GM10266 (cell line): ENCODE data around the gene KCNQ5.

Experiments
- DNase-seq: peaks from one replicate; pipeline ENCODE4 v3.0.0; 2012; ENCODE audit errors: extremely low spot score
- CTCF ChIP-seq: IDR thresholded peaks from 2 replicates; pipeline ENCODE4 v1.5.1; 2012; ENCODE audit warnings: mild to moderate bottlenecking, low read depth; ENCODE audit not compliant: control insufficient read depth, insufficient read depth; ENCODE audit errors: missing control alignments

The KCNQ5 gene

DNA sequence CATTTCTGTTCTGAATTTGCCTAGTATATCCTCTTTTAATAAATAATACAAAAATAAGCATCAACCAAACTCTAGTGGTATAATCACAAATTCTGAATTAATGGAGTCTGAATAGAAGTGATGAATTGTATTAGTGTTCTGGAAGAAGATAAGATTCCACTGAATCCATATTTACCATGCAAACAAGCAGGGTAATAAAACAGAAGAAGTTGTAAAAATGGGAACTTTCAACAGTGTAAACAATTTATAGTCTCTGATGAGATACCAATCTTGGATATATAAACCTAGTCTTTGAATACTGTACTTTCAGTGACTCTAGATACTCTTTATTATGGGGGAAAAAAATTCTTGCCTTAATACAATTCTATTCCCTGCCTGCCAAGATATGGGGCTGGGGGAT, 405.8 kb downstream of the KCNQ5 start:
- no peak for DNase-seq
- no peak for TF ChIP-seq CTCF

DNA sequence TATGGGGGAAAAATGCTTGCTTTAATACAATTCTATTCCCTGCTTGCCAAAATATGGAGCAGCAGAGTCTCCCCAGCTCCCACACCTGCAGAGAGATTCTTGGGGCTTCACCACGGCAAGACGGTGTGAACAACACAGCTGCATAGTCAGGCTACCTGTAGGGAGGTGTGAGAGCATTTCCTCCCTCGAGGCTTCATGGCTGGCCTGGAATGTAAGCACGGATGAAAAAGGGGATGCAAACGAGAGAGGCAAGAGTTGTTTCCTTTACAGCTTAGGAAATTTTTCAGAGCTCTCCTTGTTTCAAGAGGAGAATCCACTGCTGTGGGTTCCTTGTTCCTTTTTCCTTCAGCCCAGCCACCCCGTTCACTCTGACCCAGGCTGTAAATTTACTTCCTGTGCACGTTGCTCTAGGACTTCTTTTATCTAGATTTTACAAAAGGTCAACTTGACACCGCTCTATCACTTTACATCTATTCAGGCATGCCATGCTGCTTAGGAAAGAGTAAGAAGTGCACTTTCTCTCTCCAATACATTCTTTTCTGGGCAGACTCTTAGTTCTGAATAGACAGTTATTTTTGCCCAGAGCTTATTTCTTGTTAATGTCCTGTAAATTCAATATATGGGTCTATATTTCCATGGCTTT, 406.4 kb downstream of the KCNQ5 start:
- TF ChIP-seq CTCF, result no peak
- no peak for DNase-seq

GRCh38 chr6:73028893-73029450, 407.1 kb downstream of the KCNQ5 start:
- no peak for TF ChIP-seq CTCF
- DNase-seq, result no peak

GRCh38 chr6:73030257-73030656, 408.4 kb downstream of the KCNQ5 start:
- TF ChIP-seq CTCF, result no peak
- no peak for DNase-seq

GRCh38 chr6:73030791-73031782, 409.2 kb downstream of the KCNQ5 start:
- no peak for DNase-seq
- no peak for TF ChIP-seq CTCF

GRCh38 chr6:73032586-73032985, 410.7 kb downstream of the KCNQ5 start:
- TF ChIP-seq CTCF, result no peak
- no peak for DNase-seq

GRCh38 chr6:73036689-73037088, 414.8 kb downstream of the KCNQ5 start:
- no peak for DNase-seq
- TF ChIP-seq CTCF, result no peak
